HFF-Myc (cell line): ENCODE results near the gene SEC31A.

Source experiments
- DNase-seq: peaks from one replicate; pipeline ENCODE4 v3.0.0-alpha.2; 2011; ENCODE audit warnings: low read depth; ENCODE audit errors: extremely low read depth
- H3K4me3 ChIP-seq: replicated peaks from 2 replicates; pipeline ENCODE4 v1.5.1; 2011; ENCODE audit warnings: low read depth, mild to moderate bottlenecking, control low read depth, low read length
- CTCF ChIP-seq: IDR thresholded peaks from 2 replicates; pipeline ENCODE4 v1.5.1; 2012; ENCODE audit warnings: mild to moderate bottlenecking, low read depth, low read length, control low read depth; ENCODE audit errors: missing control alignments

The SEC31A gene

DNA sequence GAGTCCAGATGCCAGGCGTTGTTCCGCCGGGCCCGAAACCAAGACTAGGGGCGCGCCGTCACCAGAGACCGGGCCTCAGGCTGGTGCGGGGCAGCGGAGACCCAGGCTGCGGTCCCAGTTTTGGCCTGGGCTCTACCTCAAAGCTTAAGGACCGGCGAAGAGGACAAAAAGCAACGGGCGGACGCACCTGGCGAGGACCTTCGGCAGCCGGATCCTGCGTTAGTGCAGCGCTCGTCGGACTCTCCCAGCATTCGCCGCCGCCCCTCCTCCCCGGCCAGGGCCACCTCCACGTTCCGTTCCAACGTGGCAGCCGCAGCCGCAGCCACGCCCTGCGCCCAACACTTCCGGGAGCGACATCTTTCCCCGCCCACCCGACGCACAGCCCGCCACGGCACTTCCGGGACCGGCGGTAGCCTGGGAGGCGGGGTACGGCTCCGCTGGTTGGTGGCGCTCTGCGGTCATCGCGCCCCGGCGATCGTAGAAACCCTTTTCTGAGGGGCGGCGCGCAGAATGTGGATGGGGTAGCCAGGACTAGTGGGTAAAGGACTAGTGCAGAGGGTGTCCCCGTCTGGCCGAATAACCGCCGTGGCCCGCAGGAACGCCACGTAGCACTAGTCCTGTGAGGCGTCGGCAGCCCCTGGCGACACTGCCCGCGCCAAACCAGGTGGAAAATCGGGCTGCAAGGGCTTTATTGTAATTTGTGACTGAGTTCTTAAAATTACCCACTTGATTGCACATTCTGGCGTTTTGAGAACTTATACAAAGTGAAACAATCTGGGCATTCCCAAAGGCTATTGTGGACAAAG, at the start of gene SEC31A:
TSS of gene SEC31A (minus strand) at position 253 of the 806 bp plus-strand sequence. CDS start 9,217 bp downstream, outside the sequence.
- H3K4me3 ChIP-seq: peak within 1 kb of the TSS; percentile 99
- DNase-seq: peak; percentile 67
- TF ChIP-seq CTCF: no peak

GRCh38 chr4:82939414-82939813, 48.5 kb upstream of the SEC31A start:
- no peak for DNase-seq

DNA sequence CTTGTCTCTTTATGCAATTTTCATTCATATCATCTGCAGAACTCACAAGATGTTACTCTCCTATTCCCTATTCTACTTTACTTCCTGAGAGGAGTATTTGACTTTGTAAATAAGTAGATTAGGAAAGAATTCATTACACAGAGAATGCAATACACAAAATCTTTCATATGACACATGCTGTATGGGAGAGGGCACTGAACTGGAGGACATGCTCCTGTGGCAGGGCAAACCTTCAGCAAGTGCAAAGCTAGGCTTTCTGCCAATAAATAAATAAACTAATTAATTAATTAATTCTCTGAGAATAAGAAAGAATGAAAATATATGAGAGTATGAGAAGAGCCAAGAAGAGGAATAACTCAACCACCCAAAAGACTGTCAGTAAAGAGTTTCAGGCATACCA, 43.5 kb upstream of the SEC31A start:
- DNase-seq: no peak
- no peak overlapping the region for H3K4me3 ChIP-seq
- no peak for TF ChIP-seq CTCF

More at GRCh38 chr4:82939414-82939813, 48.5 kb upstream of the SEC31A start:
- TF ChIP-seq CTCF: no peak
- no peak overlapping the region for H3K4me3 ChIP-seq

DNA sequence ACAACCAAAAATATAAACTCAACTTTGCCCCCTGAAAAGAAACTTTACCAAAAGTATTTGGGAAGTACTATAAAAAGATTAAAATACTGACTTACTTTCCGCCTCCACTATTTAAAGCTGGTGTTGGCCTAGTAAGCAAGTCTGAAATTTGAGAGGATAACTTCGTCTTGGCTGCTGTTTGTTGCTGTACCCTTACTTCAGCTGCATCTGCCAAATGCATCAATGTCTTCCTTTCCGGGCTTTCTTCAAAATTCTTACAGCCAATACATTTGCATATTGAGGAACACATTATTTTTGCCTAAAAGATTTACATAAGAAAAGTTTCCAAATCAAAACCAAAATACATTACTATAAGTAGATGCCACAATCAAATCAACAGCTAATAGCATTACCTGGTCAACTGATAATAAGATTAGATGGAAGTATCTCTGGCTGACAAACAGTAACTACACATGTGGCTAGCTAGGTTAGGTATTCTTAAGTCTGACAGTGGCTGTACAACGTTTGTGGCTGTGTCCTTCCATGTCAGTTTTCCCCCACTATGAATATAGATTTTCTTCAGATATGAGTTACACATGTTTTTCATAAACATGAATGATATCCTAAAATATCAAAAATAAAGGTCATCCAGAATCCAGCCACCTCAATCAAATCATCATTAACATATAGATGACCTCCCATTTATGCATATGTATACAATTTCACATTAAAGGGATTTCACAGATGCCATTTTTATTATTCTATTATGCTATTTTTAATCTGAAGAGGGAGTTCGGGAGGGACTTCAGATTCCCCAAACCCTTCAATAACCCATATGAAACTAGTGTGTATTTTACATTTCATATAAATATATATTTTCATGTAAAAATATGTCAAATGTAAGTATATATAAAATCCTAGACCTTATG, 40.1 kb upstream of the SEC31A start:
- no peak for DNase-seq
- H3K4me3 ChIP-seq: no peak overlapping the region
- no peak for TF ChIP-seq CTCF

DNA sequence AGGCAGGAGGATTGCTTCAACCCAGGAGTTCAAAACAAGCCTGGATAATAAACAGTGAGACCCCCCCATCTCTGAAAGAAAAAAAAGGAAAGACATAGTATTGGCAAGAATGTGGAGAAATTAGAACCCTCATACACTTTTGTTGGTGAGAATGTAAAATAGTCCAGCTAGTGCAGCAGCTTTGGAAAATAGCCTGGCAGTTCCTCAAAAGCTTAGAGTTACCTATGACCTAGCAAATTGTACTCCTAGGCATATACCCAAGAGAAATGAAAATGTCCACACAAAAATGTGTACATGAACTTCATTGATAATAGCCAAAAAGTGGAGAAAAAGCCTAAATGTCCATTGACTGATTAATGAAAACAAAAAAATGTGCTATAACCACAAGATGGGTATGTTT, 30.8 kb upstream of the SEC31A start:
- no peak overlapping the region for H3K4me3 ChIP-seq
- no peak for DNase-seq
- TF ChIP-seq CTCF: no peak

GRCh38 chr4:82919386-82919785, 28.4 kb upstream of the SEC31A start:
- TF ChIP-seq CTCF: no peak
- no peak for DNase-seq
- H3K4me3 ChIP-seq: no peak overlapping the region
